GM21619 (cell line): ENCODE data around the gene PPP1R13B.

Experiments used
- ATAC-seq: cut with Tn5 transposase; IDR thresholded peaks from one replicate; pipeline ENCODE4 v1.9.1; 2021; ENCODE audit not compliant: unreplicated experiment

The PPP1R13B gene

GRCh38 chr14:103838117-103838516, 9.3 kb downstream of the PPP1R13B start:
- ATAC-seq: no peak

- no peak for ATAC-seq
Measured at GRCh38 chr14:103836976-103837725, 10.2 kb downstream of the PPP1R13B start.

- no peak for ATAC-seq
Measured at GRCh38 chr14:103834956-103835355, 12.4 kb downstream of the PPP1R13B start.

GRCh38 chr14:103833711-103834110, 13.7 kb downstream of the PPP1R13B start:
- no peak for ATAC-seq

GRCh38 chr14:103832046-103832445, 15.3 kb downstream of the PPP1R13B start:
- ATAC-seq: no peak

- no peak for ATAC-seq
Measured at GRCh38 chr14:103830511-103831270, 16.7 kb downstream of the PPP1R13B start.

- ATAC-seq: no peak
Measured at GRCh38 chr14:103828315-103828967, 18.9 kb downstream of the PPP1R13B start.

GRCh38 chr14:103825101-103825500, 22.3 kb downstream of the PPP1R13B start:
- ATAC-seq: no peak

- no peak for ATAC-seq
Measured at GRCh38 chr14:103820908-103821307, 26.5 kb downstream of the PPP1R13B start.

- no peak for ATAC-seq
Measured at GRCh38 chr14:103820382-103820781, 27.0 kb downstream of the PPP1R13B start.

GRCh38 chr14:103819503-103820307, 27.7 kb downstream of the PPP1R13B start:
- no peak for ATAC-seq

GRCh38 chr14:103818870-103819269, 28.5 kb downstream of the PPP1R13B start:
- ATAC-seq: no peak

- no peak for ATAC-seq
Measured at GRCh38 chr14:103818422-103818821, 29.0 kb downstream of the PPP1R13B start.

- no peak for ATAC-seq
Measured at GRCh38 chr14:103817595-103817994, 29.8 kb downstream of the PPP1R13B start.

- ATAC-seq: no peak
Measured at GRCh38 chr14:103816991-103817390, 30.4 kb downstream of the PPP1R13B start.

GRCh38 chr14:103815253-103815652, 32.1 kb downstream of the PPP1R13B start:
- ATAC-seq: no peak

GRCh38 chr14:103811189-103811588, 36.2 kb downstream of the PPP1R13B start:
- no peak for ATAC-seq

GRCh38 chr14:103808403-103809001, 38.9 kb downstream of the PPP1R13B start:
- ATAC-seq: no peak

GRCh38 chr14:103806805-103807204, 40.6 kb downstream of the PPP1R13B start:
- peak; percentile 56 for ATAC-seq

- no peak for ATAC-seq
Measured at GRCh38 chr14:103805708-103806107, 41.7 kb downstream of the PPP1R13B start.

- ATAC-seq: no peak
Measured at GRCh38 chr14:103803661-103804060, 43.7 kb downstream of the PPP1R13B start.
